MG63 (cell line): ENCODE results near the gene FRS3. TPM values are rescaled to one million over a fixed set of nuclear protein-coding genes. Genes with fewer than 3 reads are reported as not detected.
"Not testable (repeated sequence)": the region's sequence is repeated elsewhere in the genome, so short reads cannot be mapped to it uniquely, and the experiment has no call there.

Experiments
- DNase-seq: peaks from one replicate; pipeline ENCODE4 v3.0.0-alpha.2; 2020
- H3K27me3 ChIP-seq: fragments of 250-450 bp; sonication (Bioruptor Pico); 2 replicates; pipeline ENCODE4 v1.5.1; 2020; ENCODE audit warnings: mild to moderate bottlenecking, moderate library complexity
- H3K36me3 ChIP-seq: fragments of 250-450 bp; sonication (Bioruptor Pico); 2 replicates; pipeline ENCODE4 v1.5.1; 2020; ENCODE audit warnings: mild to moderate bottlenecking, moderate library complexity
- H3K4me3 ChIP-seq: fragments of 250-450 bp; sonication (Bioruptor Pico); 2 replicates; pipeline ENCODE4 v1.5.1; 2020; ENCODE audit warnings: mild to moderate bottlenecking, moderate library complexity
- H3K9me3 ChIP-seq: fragments of 250-450 bp; sonication (Bioruptor Pico); 2 replicates; pipeline ENCODE4 v1.5.1; 2020; ENCODE audit warnings: mild to moderate bottlenecking, moderate library complexity
- total RNA-seq: library from RNA; depleted of rRNA; stranded (reverse); fragments of >200 nt; shearing (Covaris generic); gene quantifications from 2 replicates; pipeline ENCODE4 v1.2.3, GENCODE V29; 2014; ENCODE audit warnings: low replicate concordance; rRNA removed

FRS3 gene, protein sequence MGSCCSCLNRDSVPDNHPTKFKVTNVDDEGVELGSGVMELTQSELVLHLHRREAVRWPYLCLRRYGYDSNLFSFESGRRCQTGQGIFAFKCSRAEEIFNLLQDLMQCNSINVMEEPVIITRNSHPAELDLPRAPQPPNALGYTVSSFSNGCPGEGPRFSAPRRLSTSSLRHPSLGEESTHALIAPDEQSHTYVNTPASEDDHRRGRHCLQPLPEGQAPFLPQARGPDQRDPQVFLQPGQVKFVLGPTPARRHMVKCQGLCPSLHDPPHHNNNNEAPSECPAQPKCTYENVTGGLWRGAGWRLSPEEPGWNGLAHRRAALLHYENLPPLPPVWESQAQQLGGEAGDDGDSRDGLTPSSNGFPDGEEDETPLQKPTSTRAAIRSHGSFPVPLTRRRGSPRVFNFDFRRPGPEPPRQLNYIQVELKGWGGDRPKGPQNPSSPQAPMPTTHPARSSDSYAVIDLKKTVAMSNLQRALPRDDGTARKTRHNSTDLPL
- 0.49 TPM in 1 of 2 replicates, not detected in the other for total RNA-seq

DNA sequence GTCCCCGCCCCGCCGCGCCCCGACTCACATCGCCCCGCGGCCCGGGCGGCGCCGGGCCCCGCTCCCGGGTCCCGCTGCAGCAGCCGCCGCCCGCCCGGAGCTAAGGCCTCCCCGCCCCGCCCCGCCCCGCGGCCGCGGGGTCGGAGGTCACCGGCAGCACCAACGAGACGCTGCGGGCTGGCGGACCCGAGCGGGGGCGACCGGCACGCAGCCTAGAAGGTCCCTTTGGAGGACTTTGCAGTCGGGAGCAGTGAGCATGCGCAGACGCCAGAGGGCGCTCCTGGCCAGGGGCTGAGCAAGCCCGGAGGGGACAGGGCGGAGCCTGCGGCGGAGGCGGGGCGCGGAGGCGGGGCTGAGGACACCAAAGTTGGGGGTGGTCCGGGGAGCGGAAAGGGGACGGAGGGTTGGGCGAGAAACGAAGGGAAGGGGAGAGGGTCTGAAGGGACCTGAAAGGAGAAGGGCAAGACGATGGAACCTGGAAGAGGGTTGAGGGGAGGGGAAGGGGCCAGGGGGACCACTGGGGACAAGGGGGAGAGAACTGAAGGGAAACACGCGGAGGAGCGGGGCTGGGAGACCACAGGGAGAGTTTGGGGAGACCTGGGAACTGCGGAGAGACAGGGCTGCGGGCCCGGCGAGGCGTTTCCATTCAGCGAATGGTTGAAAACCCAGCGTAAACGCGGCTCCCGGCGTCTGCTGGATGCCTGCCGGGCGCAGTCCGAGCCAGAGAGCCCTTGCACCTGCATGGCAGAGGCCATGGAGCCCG, at the start of gene FRS3:
Gene FRS3, minus strand, starts transcription at position 113 of the 763 bp plus-strand sequence. CDS start 2,913 bp downstream, outside the sequence.
- H3K36me3 ChIP-seq, result no peaks in the 10 kb centered on the region
- DNase-seq, result peak; percentile 89
- H3K9me3 ChIP-seq, result no peaks in the 10 kb centered on the region
- H3K4me3 ChIP-seq, result peak within 1 kb of the TSS; percentile 53
- H3K27me3 ChIP-seq, result no peaks in the 10 kb centered on the region

DNA sequence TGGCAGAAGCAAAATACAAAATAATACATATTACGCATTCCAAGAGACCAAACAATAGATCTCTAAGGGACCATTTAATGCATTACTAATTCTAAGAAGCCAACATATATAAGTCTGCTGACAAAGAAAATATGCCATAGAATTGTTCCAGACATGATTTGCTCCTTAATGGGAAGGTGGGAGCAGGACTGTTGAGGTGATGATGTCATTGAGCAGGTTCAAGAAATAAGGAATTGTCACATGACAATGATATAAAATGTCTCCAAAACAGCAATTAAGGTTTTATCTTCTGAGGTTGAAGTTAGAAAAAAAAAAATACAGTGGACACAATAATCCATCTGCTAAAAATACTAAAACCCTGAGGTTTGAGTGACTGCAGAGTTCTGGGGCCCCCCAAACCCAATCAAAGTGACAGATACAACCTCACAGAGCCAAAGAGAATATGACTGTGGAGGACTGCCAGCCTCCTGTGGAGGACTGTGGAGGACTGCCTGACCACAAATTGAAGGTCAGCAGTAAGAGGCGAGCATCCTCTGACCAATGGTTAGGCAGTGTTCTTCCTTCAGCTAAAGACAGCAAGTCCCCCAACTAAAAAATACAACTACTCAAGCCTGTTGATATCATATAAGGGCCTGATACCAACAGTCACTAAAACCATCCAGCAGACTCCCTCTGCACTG, 46.8 kb upstream of the FRS3 start:
- no peaks in the 10 kb centered on the region for H3K9me3 ChIP-seq
- no peak overlapping the region for H3K4me3 ChIP-seq
- no peaks in the 10 kb centered on the region for H3K27me3 ChIP-seq
- no peaks in the 10 kb centered on the region for H3K36me3 ChIP-seq
- DNase-seq, result no peak

DNA sequence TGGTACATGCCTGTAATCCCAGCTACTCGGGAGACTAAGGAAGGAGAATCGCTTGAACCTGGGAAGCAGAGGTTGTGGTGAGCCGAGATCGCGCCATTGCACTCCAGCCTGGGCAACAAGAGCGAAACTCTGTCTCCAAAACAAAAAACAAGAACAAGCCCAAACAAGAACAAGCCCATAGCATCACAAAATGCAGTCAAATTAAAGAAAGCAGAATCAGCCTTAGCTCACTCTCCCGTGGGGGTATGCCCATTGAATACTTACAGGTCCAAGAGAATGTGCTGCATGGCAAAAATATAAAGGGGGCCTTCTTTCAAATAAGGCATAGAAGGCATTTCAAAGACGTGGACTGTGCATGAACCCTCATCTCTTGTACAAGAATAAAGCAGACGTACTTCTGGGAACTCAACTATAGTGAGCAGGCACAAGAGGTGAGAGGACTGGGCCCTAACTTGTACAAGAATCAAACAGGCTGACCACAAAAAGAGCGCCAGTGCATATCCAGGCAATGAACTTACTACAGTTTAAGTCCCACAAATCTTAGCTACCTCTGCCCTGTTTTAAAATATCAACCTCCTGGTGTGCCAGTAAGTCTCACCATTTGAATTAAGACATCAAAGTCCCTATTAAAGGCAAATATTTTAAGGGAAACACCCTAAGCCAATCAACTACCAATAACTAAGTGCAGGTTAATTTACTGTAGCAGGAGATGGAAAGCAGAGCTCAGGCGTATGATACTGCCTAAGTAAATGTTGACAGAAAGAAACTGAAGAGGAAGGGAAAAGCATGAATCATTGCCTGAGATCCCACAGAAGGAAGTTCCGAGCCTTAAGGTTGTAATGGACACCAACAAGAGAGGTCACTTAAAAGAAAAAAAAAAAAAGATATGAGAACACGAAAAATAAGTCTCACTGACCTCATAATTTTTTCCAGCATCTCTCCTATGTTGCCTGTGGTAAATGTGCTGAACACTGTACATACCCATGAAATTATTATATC, 45.2 kb upstream of the FRS3 start:
- DNase-seq, result no peak
- H3K27me3 ChIP-seq, result no peaks in the 10 kb centered on the region
- H3K4me3 ChIP-seq, result no peak overlapping the region
- no peaks in the 10 kb centered on the region for H3K36me3 ChIP-seq
- no peaks in the 10 kb centered on the region for H3K9me3 ChIP-seq

DNA sequence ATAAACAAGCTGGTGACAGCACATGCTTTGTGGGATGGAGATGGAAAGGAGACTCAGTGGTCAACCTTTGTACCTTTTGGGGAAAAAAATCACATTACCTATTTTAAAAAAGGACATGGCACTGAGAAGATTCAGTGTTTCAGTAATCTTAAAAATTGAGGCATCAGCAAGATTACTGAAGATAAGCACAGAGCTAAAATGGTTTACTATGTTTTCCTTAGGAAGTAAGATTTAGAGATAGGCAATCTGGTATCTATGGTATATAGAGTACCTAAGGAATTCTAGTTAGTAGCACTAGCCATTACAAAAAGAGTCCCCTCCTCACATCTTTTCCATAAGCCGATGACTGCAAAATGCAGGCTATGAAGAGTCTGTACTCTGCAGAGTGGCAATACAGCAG, 43.5 kb upstream of the FRS3 start:
- Histone ChIP-seq H3K9me3 (no peaks in the 10 kb centered on the region), H3K4me3 (no peak overlapping the region), H3K36me3 (no peaks in the 10 kb centered on the region), H3K27me3 (no peaks in the 10 kb centered on the region)
- no peak for DNase-seq

DNA sequence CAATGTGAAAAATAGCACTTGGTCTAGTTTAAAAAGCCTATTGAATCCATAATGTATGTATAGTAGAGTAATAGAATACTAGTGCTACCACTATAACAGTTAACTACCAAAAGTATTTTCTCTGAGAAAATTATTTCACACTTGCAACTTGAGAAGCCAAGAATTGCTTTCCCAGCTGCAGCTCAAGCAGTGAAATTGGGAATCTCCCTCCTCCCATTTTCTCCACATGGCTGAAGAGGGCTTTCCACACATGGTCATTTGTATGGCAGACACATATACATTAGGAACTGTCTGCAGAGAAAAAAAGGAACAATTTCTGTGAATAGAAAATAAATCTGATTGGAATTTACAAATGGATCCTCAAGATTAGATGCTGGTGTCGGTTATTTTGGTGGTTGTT, 42.3 kb upstream of the FRS3 start:
- Histone ChIP-seq H3K9me3 (no peaks in the 10 kb centered on the region), H3K4me3 (no peak overlapping the region), H3K27me3 (no peaks in the 10 kb centered on the region), H3K36me3 (no peaks in the 10 kb centered on the region)
- no peak for DNase-seq

DNA sequence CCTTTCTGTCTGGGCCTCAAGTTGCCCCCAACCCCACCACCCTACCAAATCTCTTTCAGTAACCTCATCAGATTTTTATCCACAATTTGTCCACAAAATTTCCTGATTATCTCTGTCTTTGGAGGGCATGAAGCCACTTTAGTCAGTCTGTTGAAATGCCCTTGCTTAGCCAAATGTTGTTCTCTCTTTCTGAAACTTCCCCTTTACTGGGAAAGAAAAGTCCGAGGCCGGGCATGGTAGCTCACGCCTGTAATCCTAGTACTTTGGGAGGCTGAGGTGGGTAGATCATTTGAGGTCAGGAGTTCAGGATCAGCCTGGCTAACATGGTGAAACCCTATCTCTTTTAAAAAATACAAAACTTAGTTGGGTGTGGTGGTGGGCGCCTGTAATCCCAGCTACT, 41.6 kb upstream of the FRS3 start:
- no peak for DNase-seq
- H3K4me3 ChIP-seq, result no peak overlapping the region
- H3K9me3 ChIP-seq, result no peaks in the 10 kb centered on the region
- H3K36me3 ChIP-seq, result no peaks in the 10 kb centered on the region
- H3K27me3 ChIP-seq, result no peaks in the 10 kb centered on the region

DNA sequence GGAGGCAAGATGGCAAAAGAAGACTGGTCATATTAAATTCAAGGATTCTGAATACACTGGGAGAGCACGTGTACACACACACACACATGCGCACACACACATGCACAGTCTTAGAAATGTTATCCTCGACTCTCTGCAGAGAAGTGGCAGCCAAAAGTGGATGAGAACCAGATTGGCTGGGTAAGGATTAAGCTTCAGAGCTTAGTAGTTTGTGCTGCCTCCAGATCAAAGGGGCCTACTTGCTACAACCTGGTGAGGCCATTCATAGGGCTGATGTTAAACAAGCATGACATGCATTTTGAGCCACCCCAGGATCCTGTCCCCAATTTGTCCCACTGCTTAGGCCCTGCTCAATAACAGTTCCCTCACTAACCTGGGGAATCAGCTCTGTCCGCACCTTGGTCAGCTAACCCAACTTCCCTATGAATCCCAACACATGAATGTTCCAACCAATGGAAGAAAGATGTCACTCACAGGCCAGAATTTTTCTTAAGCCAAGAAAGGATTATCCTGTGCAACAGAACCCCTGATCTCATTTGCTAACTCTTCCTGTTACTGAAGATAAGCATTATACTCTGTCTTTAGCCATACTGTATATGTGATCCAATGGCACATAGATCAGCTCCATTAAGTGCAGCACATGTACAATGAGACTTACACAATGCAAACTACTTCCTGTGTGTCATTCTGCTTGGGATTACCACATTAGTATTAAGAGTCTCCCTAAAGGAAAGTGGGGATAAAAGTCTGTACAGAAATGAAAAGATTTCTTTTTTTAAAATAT, 38.8 kb upstream of the FRS3 start:
- Histone ChIP-seq H3K9me3 (no peaks in the 10 kb centered on the region), H3K27me3 (no peaks in the 10 kb centered on the region), H3K36me3 (no peaks in the 10 kb centered on the region), H3K4me3 (no peak overlapping the region)
- DNase-seq, result no peak

DNA sequence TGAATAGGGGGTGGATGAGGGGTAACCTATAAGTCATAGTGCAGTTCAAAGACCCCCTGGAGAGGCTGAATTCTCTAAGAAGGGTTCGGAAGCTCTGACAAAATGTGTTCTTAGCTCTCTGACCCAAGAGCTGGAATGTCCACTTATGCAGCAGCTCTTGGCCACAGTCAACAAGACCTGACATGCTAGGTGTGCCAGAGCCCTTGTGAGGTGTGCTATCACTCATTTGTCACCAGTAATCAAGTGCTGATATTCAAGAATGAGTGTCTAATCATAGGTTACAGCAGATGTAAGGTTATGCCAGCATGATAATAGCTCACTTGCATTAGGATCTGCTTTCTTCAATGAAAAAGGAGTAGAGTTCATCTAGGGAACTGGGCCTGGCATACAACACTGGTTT, 35.9 kb upstream of the FRS3 start:
- H3K4me3 ChIP-seq, result no peak overlapping the region
- H3K9me3 ChIP-seq, result no peaks in the 10 kb centered on the region
- DNase-seq, result no peak
- H3K36me3 ChIP-seq, result no peaks in the 10 kb centered on the region
- no peaks in the 10 kb centered on the region for H3K27me3 ChIP-seq

DNA sequence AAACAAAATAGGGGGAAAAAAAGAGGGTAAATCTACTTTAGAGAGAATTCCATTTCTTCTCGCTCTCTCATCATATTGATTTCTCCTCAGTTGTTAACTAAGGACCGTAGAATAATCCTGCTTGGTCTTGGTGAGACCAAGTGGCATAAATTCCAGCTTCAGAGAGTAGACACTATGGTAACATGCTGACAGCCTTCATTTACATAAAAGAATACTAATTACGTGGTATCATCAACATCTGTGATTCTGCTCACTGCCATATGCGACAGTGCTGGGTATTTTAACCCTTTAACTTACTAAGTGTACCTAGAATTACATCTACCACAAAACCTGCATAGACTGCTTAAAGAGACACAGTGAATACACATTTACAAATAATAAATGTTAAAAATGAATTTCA, 34.9 kb upstream of the FRS3 start:
- Histone ChIP-seq H3K9me3 (no peaks in the 10 kb centered on the region), H3K27me3 (no peaks in the 10 kb centered on the region), H3K4me3 (no peak overlapping the region), H3K36me3 (no peaks in the 10 kb centered on the region)
- DNase-seq, result no peak

DNA sequence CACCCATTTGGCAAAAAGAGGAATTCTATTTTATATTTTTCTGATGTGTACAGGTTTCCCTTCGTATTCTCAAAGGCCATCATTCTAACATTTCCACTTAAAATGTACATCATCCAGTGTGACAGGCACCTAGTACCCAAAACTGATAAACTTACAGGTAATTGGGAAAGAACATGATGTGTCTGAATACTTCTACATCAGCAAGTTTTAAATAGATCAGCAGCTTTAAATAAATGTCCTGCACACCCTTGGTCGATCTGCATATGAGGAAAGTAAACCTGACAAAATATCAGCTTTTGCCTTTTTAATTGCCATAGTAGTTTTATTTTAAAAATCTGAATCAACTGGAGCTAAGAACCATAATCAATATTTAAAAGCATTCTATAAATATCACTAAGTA, 34.3 kb upstream of the FRS3 start:
- DNase-seq, result no peak
- Histone ChIP-seq H3K4me3 (no peak overlapping the region), H3K36me3 (no peaks in the 10 kb centered on the region), H3K9me3 (no peaks in the 10 kb centered on the region), H3K27me3 (no peaks in the 10 kb centered on the region)

DNA sequence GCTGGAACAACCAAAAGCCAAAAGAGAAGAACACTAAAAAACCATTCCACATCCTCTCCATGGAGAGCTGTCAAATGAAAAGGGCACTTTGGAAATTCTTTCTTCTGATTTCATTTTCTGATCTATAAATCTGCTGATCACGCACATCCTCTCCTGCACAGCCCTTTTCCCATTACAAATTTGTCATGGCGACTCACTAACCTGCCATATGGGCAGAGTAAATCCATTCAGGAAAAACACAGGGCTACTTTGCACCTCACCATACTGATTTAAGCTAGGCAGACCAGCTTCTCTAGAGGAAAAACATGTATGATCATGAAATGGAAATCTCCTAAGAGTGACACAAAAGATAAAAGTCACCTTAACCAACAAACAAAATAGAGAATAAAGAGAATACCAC, 33.8 kb upstream of the FRS3 start:
- no peak for DNase-seq

DNA sequence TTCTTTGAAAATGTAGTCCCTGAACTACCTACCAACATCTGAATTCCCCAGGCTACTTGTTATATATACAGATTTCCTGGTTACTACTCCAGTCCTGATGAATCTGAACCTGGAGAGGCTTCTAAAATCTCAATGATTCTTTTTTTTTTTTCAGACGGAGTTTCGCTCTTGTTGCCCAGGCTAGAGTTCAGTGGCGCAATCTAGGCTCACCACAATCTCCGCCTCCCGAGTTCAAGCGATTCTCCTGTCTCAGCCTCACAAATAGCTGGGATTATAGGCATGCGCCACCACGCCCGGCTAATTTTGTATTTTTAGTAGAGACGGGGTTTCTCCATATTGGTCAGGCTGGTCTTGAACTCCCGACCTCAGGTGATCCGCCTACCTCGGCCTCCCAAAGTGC, 32.2 kb upstream of the FRS3 start:
- not testable (repeated sequence) for H3K4me3 ChIP-seq, H3K27me3 ChIP-seq, H3K36me3 ChIP-seq, H3K9me3 ChIP-seq, DNase-seq

More for the DNA sequence above, 33.8 kb upstream of the FRS3 start:
- Histone ChIP-seq H3K27me3 (no peaks in the 10 kb centered on the region), H3K9me3 (no peaks in the 10 kb centered on the region), H3K36me3 (no peaks in the 10 kb centered on the region), H3K4me3 (no peak overlapping the region)

DNA sequence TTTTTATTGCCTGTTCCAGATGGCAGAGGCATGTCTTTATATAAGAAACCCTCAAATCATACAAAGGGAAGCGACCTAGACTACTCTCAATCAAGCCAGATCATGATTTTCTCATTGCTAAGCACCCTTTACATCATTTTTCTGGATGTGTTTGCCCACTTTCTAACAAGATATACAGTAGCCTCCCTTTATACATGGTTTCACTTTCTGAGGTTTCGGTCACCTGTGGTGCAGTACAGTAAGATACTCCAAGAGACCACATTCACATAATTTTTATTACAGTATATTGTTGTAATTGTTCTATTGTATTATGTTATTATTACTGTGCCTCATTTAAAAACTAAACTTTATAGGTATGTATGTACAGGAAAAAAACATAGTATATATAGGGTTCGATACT, 31.4 kb upstream of the FRS3 start:
- Histone ChIP-seq H3K36me3 (no peaks in the 10 kb centered on the region), H3K9me3 (no peaks in the 10 kb centered on the region), H3K27me3 (no peaks in the 10 kb centered on the region), H3K4me3 (no peak overlapping the region)
- no peak for DNase-seq

DNA sequence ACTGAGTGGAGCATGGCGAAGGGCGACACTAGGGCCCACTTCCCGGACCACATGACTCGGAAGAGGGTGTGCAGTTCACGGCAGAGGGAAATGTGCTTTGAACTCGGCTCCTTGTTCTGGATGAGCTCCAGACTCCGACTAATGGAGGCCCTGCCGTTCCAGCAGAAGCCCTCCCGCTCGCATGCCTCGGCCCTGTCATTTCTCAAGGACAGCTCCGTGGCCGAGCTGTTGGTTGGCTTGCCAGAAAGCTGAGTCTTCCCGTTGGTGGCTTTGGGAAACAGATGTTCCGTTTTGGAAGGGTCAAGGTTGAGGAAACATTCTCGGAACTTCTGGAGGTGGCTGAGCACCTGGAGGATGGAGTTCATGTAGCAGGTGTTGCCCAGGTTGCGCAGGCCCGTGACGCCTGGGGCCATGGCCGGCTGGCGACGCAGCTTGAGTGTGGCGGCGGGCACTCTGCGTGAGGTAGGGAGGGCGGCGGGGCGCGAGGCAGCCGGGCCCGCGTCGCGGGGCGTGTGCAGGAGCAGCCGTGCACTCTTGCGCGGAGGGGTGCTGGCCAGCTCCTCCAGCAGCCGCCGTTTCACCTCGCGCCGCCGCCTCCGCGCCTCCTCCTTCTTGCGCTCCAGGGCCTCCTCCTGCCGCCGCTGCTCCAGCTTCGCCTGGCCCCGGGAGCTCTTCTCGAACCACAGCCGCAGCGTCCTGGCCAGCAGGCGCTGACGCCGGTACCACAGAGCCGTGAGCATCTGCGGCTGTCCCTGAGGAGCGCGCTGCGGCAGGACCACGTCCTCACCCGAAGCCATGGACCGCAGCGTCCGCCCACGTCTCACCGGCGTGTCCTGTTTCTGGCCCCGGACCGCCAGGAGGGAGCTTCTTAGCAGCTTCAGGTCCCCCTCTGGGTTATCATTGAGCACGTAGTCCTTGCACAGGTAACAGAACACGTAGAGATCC, 26.4 kb upstream of the FRS3 start:
- Histone ChIP-seq H3K9me3 (no peaks in the 10 kb centered on the region), H3K27me3 (no peaks in the 10 kb centered on the region), H3K4me3 (no peak overlapping the region), H3K36me3 (no peaks in the 10 kb centered on the region)
- DNase-seq, result no peak
